HFFc6 (cell line): ENCODE results near the gene ADAD2. TPM values are rescaled to one million over a fixed set of nuclear protein-coding genes. Genes with fewer than 3 reads are reported as not detected.
"Not testable (repeated sequence)": the region's sequence is repeated elsewhere in the genome, so short reads cannot be mapped to it uniquely, and the experiment has no call there.

Experiments used
- DNase-seq: peaks from one replicate; pipeline ENCODE4 v3.0.0-alpha.2; 2018
- H3K27ac Mint-ChIP-seq: 2 replicates; pipeline ENCODE4 v1.8.0; 2020; ENCODE audit warnings: mild to moderate bottlenecking, mixed read lengths
- H3K27me3 Mint-ChIP-seq: 2 replicates; pipeline ENCODE4 v1.8.0; 2021; ENCODE audit warnings: mild to moderate bottlenecking, moderate library complexity, mixed read lengths; ENCODE audit not compliant: insufficient read depth
- H3K36me3 Mint-ChIP-seq: 2 replicates; pipeline ENCODE4 v1.8.0; 2021; ENCODE audit warnings: low read depth, mixed read lengths
- H3K4me1 Mint-ChIP-seq: 2 replicates; pipeline ENCODE4 v1.8.0; 2020; ENCODE audit warnings: low read depth, mixed read lengths
- H3K4me3 Mint-ChIP-seq: 2 replicates; pipeline ENCODE4 v1.8.0; 2020; ENCODE audit warnings: mild to moderate bottlenecking, moderate library complexity, mixed read lengths
- H3K9me3 Mint-ChIP-seq: 2 replicates; pipeline ENCODE4 v1.8.0; 2020; ENCODE audit warnings: mild to moderate bottlenecking, mixed read lengths
- CTCF ChIP-seq: fragments of 200-600 bp; sonication (generic); IDR thresholded peaks from 2 replicates; pipeline ENCODE4 v1.5.0; 2021; ENCODE audit warnings: antibody characterized with exemption, mild to moderate bottlenecking
- total RNA-seq, 6 experiments: library from RNA; stranded (reverse); fragmentation: NEBNext Ultra II Directional; extraction: Animal tissue kit (Norgen Biotek cat#: 25700); gene quantifications; 2 replicates in 1 of 6; 3 replicates in 5 of 6; pipeline ENCODE4 v1.2.3, GENCODE V29; 2021

The ADAD2 gene
- total RNA-seq, 6 experiments from 2014 or later: not detected

GRCh38 chr16:84214451-84215066 lies 23.6 kb downstream of the ADAD2 start:
- no peaks in the 10 kb centered on the region for H3K36me3 Mint-ChIP-seq

GRCh38 chr16:84215531-84215930 lies 24.6 kb downstream of the ADAD2 start:
- Mint-ChIP-seq H3K27ac (no peak overlapping the region), H3K4me1 (peaks cover under 1% of the 10 kb centered on the region; the same call in 1 of the 2 replicates), H3K9me3 (no peaks in the 10 kb centered on the region), H3K36me3 (no peaks in the 10 kb centered on the region), H3K4me3 (no peak overlapping the region), H3K27me3 (peaks cover 34% of the 10 kb centered on the region)
- no peak for TF ChIP-seq CTCF
- no peak for DNase-seq

More at GRCh38 chr16:84214451-84215066, 23.6 kb downstream of the ADAD2 start:
- no peaks in the 10 kb centered on the region for H3K4me1 Mint-ChIP-seq
- DNase-seq: no peak
- H3K27me3 Mint-ChIP-seq: peaks cover 36% of the 10 kb centered on the region
- H3K9me3 Mint-ChIP-seq: no peaks in the 10 kb centered on the region
- H3K27ac Mint-ChIP-seq: no peak overlapping the region
- H3K4me3 Mint-ChIP-seq: no peak overlapping the region
- no peak for TF ChIP-seq CTCF

GRCh38 chr16:84216144-84216543 lies 25.2 kb downstream of the ADAD2 start:
- H3K27me3 Mint-ChIP-seq: peaks cover 34% of the 10 kb centered on the region
- H3K27ac Mint-ChIP-seq: not testable (repeated sequence)

GRCh38 chr16:84218176-84218823 lies 27.3 kb downstream of the ADAD2 start:
- DNase-seq: no peak
- Mint-ChIP-seq H3K27ac (no peak overlapping the region), H3K4me3 (no peak overlapping the region)

More at GRCh38 chr16:84216144-84216543, 25.2 kb downstream of the ADAD2 start:
- H3K36me3 Mint-ChIP-seq, H3K4me1 Mint-ChIP-seq, DNase-seq, H3K4me3 Mint-ChIP-seq, H3K9me3 Mint-ChIP-seq: not testable (repeated sequence)

GRCh38 chr16:84218956-84219355 lies 28.0 kb downstream of the ADAD2 start:
- Mint-ChIP-seq H3K4me1 (peaks cover 15% of the 10 kb centered on the region), H3K9me3 (no peaks in the 10 kb centered on the region), H3K4me3 (no peak overlapping the region), H3K36me3 (0 out of 2 replicates have a peak, but pooled peaks cover 4% of the 10 kb centered on the region), H3K27ac (no peak overlapping the region), H3K27me3 (peaks cover 34% of the 10 kb centered on the region)
- DNase-seq: no peak
- no peak for TF ChIP-seq CTCF

More at GRCh38 chr16:84218176-84218823, 27.3 kb downstream of the ADAD2 start:
- no peak for TF ChIP-seq CTCF
- H3K4me1 Mint-ChIP-seq: peaks cover 8% of the 10 kb centered on the region
- H3K9me3 Mint-ChIP-seq: no peaks in the 10 kb centered on the region
- 0 out of 2 replicates have a peak, but pooled peaks cover 4% of the 10 kb centered on the region for H3K36me3 Mint-ChIP-seq
- peaks cover 34% of the 10 kb centered on the region for H3K27me3 Mint-ChIP-seq

- Mint-ChIP-seq H3K36me3 (0 out of 2 replicates have a peak, but pooled peaks cover 4% of the 10 kb centered on the region), H3K9me3 (no peaks in the 10 kb centered on the region), H3K4me1 (peaks cover 19% of the 10 kb centered on the region), H3K4me3 (no peak overlapping the region), H3K27me3 (peaks cover 25% of the 10 kb centered on the region), H3K27ac (no peak overlapping the region)
- no peak for TF ChIP-seq CTCF
- peak; percentile 33 for DNase-seq
These were observed 29.9 kb downstream of the ADAD2 start for GRCh38 chr16:84220851-84221250.
